HTERT RPE-1 (cell line): ENCODE data around the gene PRKG1.

Source experiments
- in situ Hi-C: fragments of 300-500 bp; cut with MboI; formaldehyde crosslinking; loops from 4 replicates; pipeline ENCODE4 v1.14.3; 2020; ENCODE audit warnings: low sequenced_read_pairs

The PRKG1 gene

GRCh38 chr10:51770709-51771108 is 696.4 kb downstream of the PRKG1 start:
- in situ Hi-C loops = no loop called here

- in situ Hi-C loops = no loop called here
Observed at GRCh38 chr10:51772387-51772786, 698.1 kb downstream of the PRKG1 start.

- in situ Hi-C loops = no loop called here
Observed at GRCh38 chr10:51773681-51774080, 699.4 kb downstream of the PRKG1 start.

- in situ Hi-C loops = no loop called here
Observed at GRCh38 chr10:51783941-51784340, 709.7 kb downstream of the PRKG1 start.

- in situ Hi-C loops = no loop called here
Observed at GRCh38 chr10:51786016-51786683, 711.9 kb downstream of the PRKG1 start.

GRCh38 chr10:51786684-51787035 is 712.4 kb downstream of the PRKG1 start:
- in situ Hi-C loops = no loop called here

- in situ Hi-C loops = no loop called here
Observed at GRCh38 chr10:51788273-51788672, 714.0 kb downstream of the PRKG1 start.

GRCh38 chr10:51789118-51789517 is 714.8 kb downstream of the PRKG1 start:
- in situ Hi-C loops = no loop called here

GRCh38 chr10:51789903-51790302 is 715.6 kb downstream of the PRKG1 start:
- in situ Hi-C loops = no loop called here

- in situ Hi-C loops = no loop called here
Observed at GRCh38 chr10:51792678-51793077, 718.4 kb downstream of the PRKG1 start.

- in situ Hi-C loops = no loop called here
Observed at GRCh38 chr10:51800121-51800520, 725.8 kb downstream of the PRKG1 start.

GRCh38 chr10:51800725-51801424 is 726.6 kb downstream of the PRKG1 start:
- in situ Hi-C loops = no loop called here

GRCh38 chr10:51802030-51802429 is 727.7 kb downstream of the PRKG1 start:
- in situ Hi-C loops = no loop called here

GRCh38 chr10:51804866-51805265 is 730.6 kb downstream of the PRKG1 start:
- in situ Hi-C loops = no loop called here

GRCh38 chr10:51806079-51806835 is 732.0 kb downstream of the PRKG1 start:
- in situ Hi-C loops = no loop called here

- in situ Hi-C loops = no loop called here
Observed at GRCh38 chr10:51808187-51808586, 733.9 kb downstream of the PRKG1 start.

GRCh38 chr10:51815723-51816122 is 741.4 kb downstream of the PRKG1 start:
- in situ Hi-C loops = no loop called here

- in situ Hi-C loops = no loop called here
Observed at GRCh38 chr10:51821045-51821444, 746.8 kb downstream of the PRKG1 start.

- in situ Hi-C loops = no loop called here
Observed at GRCh38 chr10:51821745-51822144, 747.5 kb downstream of the PRKG1 start.

GRCh38 chr10:51832652-51833383 is 758.5 kb downstream of the PRKG1 start:
- in situ Hi-C loops = no loop called here

GRCh38 chr10:51834548-51834947 is 760.3 kb downstream of the PRKG1 start:
- in situ Hi-C loops = no loop called here
